Adrenal gland (tissue), 5 donors: ENCODE measurements around the gene METTL2A.
"Not testable (repeated sequence)": the region's sequence is repeated elsewhere in the genome, so short reads cannot be mapped to it uniquely, and the experiment has no call there.

ENCODE experiments used
- POLR2A ChIP-seq, 2 donors: fragments of 450-650 bp; IDR thresholded peaks; one replicate each; pipeline ENCODE4 v1.6.1; 2017; ENCODE audit warnings: antibody characterized with exemption in 2 of 2, mild to moderate bottlenecking in 2 of 2, moderate library complexity in 1 of 2
- TF ChIP-seq, protein P1 (sequence below), 6 experiments: fragments of 450-650 bp in 4 of 6; fragments of 200-600 bp in 2 of 6; sonication (generic) in 1 of 6; IDR thresholded peaks; 1 replicate in 5 of 6; 2 replicates in 1 of 6; pipeline versions ENCODE4 v1.5.1 to v1.8.0; 2016 to 2021; ENCODE audit warnings: antibody characterized with exemption in 6 of 6, mild to moderate bottlenecking in 2 of 6, moderate library complexity in 1 of 6
- donor health status: DM: no; HTN: no; CAD: no.

DNA sequence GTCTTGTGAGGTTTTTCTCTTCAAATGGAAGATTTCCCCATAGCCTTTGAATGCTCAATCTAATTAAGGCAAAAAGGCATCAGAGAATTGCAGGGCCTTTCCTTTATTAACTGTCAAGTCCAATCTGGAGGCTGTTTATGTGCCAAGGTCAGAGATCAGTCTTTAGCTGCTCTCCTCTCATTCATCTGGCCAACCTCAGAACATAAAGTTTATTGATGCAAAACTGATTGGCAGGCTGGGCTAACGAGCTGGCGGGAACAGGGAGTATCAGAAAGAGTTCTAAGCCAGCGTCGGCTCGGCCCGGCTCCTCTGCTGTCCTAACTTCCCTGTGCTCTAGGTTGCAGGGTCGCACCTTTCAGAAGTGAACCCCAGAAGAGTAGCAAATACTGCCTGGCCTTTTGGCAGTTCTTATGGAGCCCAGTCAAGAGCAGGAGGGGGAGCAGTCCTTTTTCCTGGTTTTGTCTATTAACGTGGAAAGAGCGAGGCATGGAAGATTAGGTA, 47.7 kb downstream of the METTL2A start:
- TF ChIP-seq, protein P1, sequence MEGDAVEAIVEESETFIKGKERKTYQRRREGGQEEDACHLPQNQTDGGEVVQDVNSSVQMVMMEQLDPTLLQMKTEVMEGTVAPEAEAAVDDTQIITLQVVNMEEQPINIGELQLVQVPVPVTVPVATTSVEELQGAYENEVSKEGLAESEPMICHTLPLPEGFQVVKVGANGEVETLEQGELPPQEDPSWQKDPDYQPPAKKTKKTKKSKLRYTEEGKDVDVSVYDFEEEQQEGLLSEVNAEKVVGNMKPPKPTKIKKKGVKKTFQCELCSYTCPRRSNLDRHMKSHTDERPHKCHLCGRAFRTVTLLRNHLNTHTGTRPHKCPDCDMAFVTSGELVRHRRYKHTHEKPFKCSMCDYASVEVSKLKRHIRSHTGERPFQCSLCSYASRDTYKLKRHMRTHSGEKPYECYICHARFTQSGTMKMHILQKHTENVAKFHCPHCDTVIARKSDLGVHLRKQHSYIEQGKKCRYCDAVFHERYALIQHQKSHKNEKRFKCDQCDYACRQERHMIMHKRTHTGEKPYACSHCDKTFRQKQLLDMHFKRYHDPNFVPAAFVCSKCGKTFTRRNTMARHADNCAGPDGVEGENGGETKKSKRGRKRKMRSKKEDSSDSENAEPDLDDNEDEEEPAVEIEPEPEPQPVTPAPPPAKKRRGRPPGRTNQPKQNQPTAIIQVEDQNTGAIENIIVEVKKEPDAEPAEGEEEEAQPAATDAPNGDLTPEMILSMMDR (IDR thresholded peaks at IDR 0.05), result not testable (repeated sequence)
- TF ChIP-seq POLR2A (IDR thresholded peaks at IDR 0.05), result not testable (repeated sequence)
